ENCODE data around the gene ARPC5L. TPM values are rescaled to one million over a fixed set of nuclear protein-coding genes. Genes with fewer than 3 reads are reported as not detected.

Gene ARPC5L
- polyA plus RNA-seq, 4 donors: 38.9 to 55.7 (median 53.6) TPM

- Histone ChIP-seq H3K9me3 (ENCODE audit: control insufficient read depth in 2 of 2, insufficient read depth in 1 of 2, low read depth in 1 of 2, low read length in 1 of 2) (no peaks in the 10 kb centered on the region), H3K4me3 (ENCODE audit: low read depth in 1 of 3, low read length in 3 of 3) (no peak overlapping the region), H3K36me3 (ENCODE audit: control insufficient read depth in 3 of 3, insufficient read depth in 2 of 3, low read depth in 1 of 3, low read length in 3 of 3) (peaks cover 0 to 32% (median 18%) of the 10 kb centered on the region in 3 donors), H3K4me1 (ENCODE audit: control insufficient read depth in 3 of 3, insufficient read depth in 2 of 3, low read depth in 1 of 3, low read length in 2 of 3) (peaks cover 0 to 26% (median 0%) of the 10 kb centered on the region in 3 donors), H3K27me3 (ENCODE audit: control insufficient read depth in 3 of 3, insufficient read depth in 3 of 3, low read length in 3 of 3) (no peaks in the 10 kb centered on the region), H3K27ac (ENCODE audit: low read depth in 1 of 3, low read length in 2 of 3) (peak overlapping the region in 2 of 3 donors; percentile 59 to 94)
- WGBS, 3 donors: 13 to 49% (median 36%) methylated on average over 7 of the region's 7 CpGs
- DNase-seq (peak in 1 of 2 donors; percentile 85), FAIRE-seq (no peak)
Measured at GRCh38 chr9:124863371-124863871, 1.5 kb downstream of the ARPC5L start.

GRCh38 chr9:124868511-124869465, 6.9 kb downstream of the ARPC5L start:
- 0 to 1% (median 0%) methylated on average over 73 to 101 of the region's 101 CpGs for WGBS, 3 donors
- H3K27me3 ChIP-seq (ENCODE audit: control insufficient read depth in 3 of 3, insufficient read depth in 3 of 3, low read length in 3 of 3): no peaks in the 10 kb centered on the region
- H3K9me3 ChIP-seq (ENCODE audit: control insufficient read depth in 2 of 2, insufficient read depth in 1 of 2, low read depth in 1 of 2, low read length in 1 of 2): no peaks in the 10 kb centered on the region
- peak overlapping the region; percentile 95 to 98 (median 97) for H3K27ac ChIP-seq (ENCODE audit: low read depth in 1 of 3, low read length in 2 of 3)
- peak overlapping the region; percentile 92 to 97 (median 96) for H3K4me3 ChIP-seq (ENCODE audit: low read depth in 1 of 3, low read length in 3 of 3)
- H3K36me3 ChIP-seq (ENCODE audit: control insufficient read depth in 3 of 3, insufficient read depth in 2 of 3, low read depth in 1 of 3, low read length in 3 of 3): peaks cover 0 to 31% (median 2%) of the 10 kb centered on the region in 3 donors
- H3K4me1 ChIP-seq (ENCODE audit: control insufficient read depth in 3 of 3, insufficient read depth in 2 of 3, low read depth in 1 of 3, low read length in 2 of 3): peaks cover 0 to 22% (median 11%) of the 10 kb centered on the region in 3 donors
- no peak for FAIRE-seq
- DNase-seq: peak; percentile 88 to 95

- FAIRE-seq: no peak
- peak overlapping the region; percentile 51 to 98 (median 95) for H3K27ac ChIP-seq (ENCODE audit: low read depth in 1 of 3, low read length in 2 of 3)
- peak overlapping the region; percentile 92 to 97 (median 96) for H3K4me3 ChIP-seq (ENCODE audit: low read depth in 1 of 3, low read length in 3 of 3)
- DNase-seq: peak; percentile 44 to 73
- peaks cover 0 to 38% (median 2%) of the 10 kb centered on the region in 3 donors for H3K36me3 ChIP-seq (ENCODE audit: control insufficient read depth in 3 of 3, insufficient read depth in 2 of 3, low read depth in 1 of 3, low read length in 3 of 3)
- 0 to 1% (median 0%) methylated on average over 35 to 41 of the region's 41 CpGs for WGBS, 3 donors
- H3K27me3 ChIP-seq (ENCODE audit: control insufficient read depth in 3 of 3, insufficient read depth in 3 of 3, low read length in 3 of 3): no peaks in the 10 kb centered on the region
- no peaks in the 10 kb centered on the region for H3K9me3 ChIP-seq (ENCODE audit: control insufficient read depth in 2 of 2, insufficient read depth in 1 of 2, low read depth in 1 of 2, low read length in 1 of 2)
- H3K4me1 ChIP-seq (ENCODE audit: control insufficient read depth in 3 of 3, insufficient read depth in 2 of 3, low read depth in 1 of 3, low read length in 2 of 3): peaks cover 0 to 22% (median 11%) of the 10 kb centered on the region in 3 donors
Measured at GRCh38 chr9:124869466-124869985, 7.6 kb downstream of the ARPC5L start.

DNA sequence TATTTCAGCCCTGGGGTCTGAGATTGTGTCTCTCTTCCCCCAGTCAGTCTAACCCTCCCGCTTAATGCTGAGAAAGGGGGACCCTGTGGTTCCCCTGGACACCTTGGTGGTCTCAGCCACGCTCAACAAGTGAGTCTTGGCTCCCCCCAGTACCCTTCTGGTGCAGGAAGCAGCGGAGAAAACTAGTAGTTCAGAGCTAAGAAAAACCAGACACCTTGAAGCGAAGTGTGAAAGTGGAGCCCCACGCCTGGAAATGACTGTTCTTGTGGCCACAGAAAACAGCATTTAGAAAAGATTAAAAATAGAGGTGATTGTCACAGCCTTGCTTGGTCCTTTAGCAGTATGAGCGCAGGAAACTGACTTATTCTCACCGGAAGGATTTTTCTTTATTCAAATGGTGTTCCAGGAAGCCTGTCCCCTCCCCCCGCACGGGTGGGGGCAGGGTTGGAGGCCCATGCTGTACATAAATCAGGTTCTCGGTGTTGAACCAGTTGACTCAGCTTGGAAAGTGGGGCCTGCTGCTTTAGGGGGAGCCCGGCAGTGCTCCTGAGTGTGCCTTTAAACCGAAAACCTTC, 8.1 kb downstream of the ARPC5L start:
- FAIRE-seq (no peak), DNase-seq (peak; percentile 63 to 84)
- Histone ChIP-seq H3K36me3 (ENCODE audit: control insufficient read depth in 3 of 3, insufficient read depth in 2 of 3, low read depth in 1 of 3, low read length in 3 of 3) (peaks cover 4 to 44% (median 5%) of the 10 kb centered on the region in 3 donors), H3K27ac (ENCODE audit: low read depth in 1 of 3, low read length in 2 of 3) (peak overlapping the region; percentile 51 to 98 (median 95)), H3K9me3 (ENCODE audit: control insufficient read depth in 2 of 2, insufficient read depth in 1 of 2, low read depth in 1 of 2, low read length in 1 of 2) (no peaks in the 10 kb centered on the region), H3K4me1 (ENCODE audit: control insufficient read depth in 3 of 3, insufficient read depth in 2 of 3, low read depth in 1 of 3, low read length in 2 of 3) (peaks cover 0 to 22% (median 11%) of the 10 kb centered on the region in 3 donors), H3K27me3 (ENCODE audit: control insufficient read depth in 3 of 3, insufficient read depth in 3 of 3, low read length in 3 of 3) (no peaks in the 10 kb centered on the region), H3K4me3 (ENCODE audit: low read depth in 1 of 3, low read length in 3 of 3) (peak overlapping the region; percentile 92 to 97 (median 96))
- WGBS, 3 donors: 1 to 5% (median 2%) methylated on average over 12 of the region's 12 CpGs

GRCh38 chr9:124870723-124871122, 8.8 kb downstream of the ARPC5L start:
- Histone ChIP-seq H3K36me3 (ENCODE audit: control insufficient read depth in 3 of 3, insufficient read depth in 2 of 3, low read depth in 1 of 3, low read length in 3 of 3) (peaks cover 7 to 50% (median 10%) of the 10 kb centered on the region in 3 donors), H3K27me3 (ENCODE audit: control insufficient read depth in 3 of 3, insufficient read depth in 3 of 3, low read length in 3 of 3) (no peaks in the 10 kb centered on the region), H3K9me3 (ENCODE audit: control insufficient read depth in 2 of 2, insufficient read depth in 1 of 2, low read depth in 1 of 2, low read length in 1 of 2) (no peaks in the 10 kb centered on the region), H3K4me3 (ENCODE audit: low read depth in 1 of 3, low read length in 3 of 3) (peak overlapping the region in 2 of 3 donors; percentile 96 to 97), H3K4me1 (ENCODE audit: control insufficient read depth in 3 of 3, insufficient read depth in 2 of 3, low read depth in 1 of 3, low read length in 2 of 3) (peaks cover 0 to 22% (median 11%) of the 10 kb centered on the region in 3 donors), H3K27ac (ENCODE audit: low read depth in 1 of 3, low read length in 2 of 3) (peak overlapping the region; percentile 34 to 95 (median 51))
- no peak for FAIRE-seq
- no peak for DNase-seq
- 35 to 48% (median 45%) methylated on average over 6 of the region's 6 CpGs for WGBS, 3 donors

- Histone ChIP-seq H3K4me3 (ENCODE audit: low read depth in 1 of 3, low read length in 3 of 3) (peak overlapping the region in 1 of 3 donors; percentile 97), H3K9me3 (ENCODE audit: control insufficient read depth in 2 of 2, insufficient read depth in 1 of 2, low read depth in 1 of 2, low read length in 1 of 2) (no peaks in the 10 kb centered on the region), H3K36me3 (ENCODE audit: control insufficient read depth in 3 of 3, insufficient read depth in 2 of 3, low read depth in 1 of 3, low read length in 3 of 3) (peaks cover 7 to 55% (median 14%) of the 10 kb centered on the region in 3 donors), H3K27me3 (ENCODE audit: control insufficient read depth in 3 of 3, insufficient read depth in 3 of 3, low read length in 3 of 3) (no peaks in the 10 kb centered on the region), H3K4me1 (ENCODE audit: control insufficient read depth in 3 of 3, insufficient read depth in 2 of 3, low read depth in 1 of 3, low read length in 2 of 3) (peaks cover 0 to 22% (median 11%) of the 10 kb centered on the region in 3 donors), H3K27ac (ENCODE audit: low read depth in 1 of 3, low read length in 2 of 3) (peak overlapping the region in 2 of 3 donors; percentile 34 to 95)
- no peak for FAIRE-seq
- DNase-seq: no peak
- 72 to 76% (median 73%) methylated on average over 11 of the region's 11 CpGs for WGBS, 3 donors
Measured at GRCh38 chr9:124871156-124871561, 9.2 kb downstream of the ARPC5L start.

DNA sequence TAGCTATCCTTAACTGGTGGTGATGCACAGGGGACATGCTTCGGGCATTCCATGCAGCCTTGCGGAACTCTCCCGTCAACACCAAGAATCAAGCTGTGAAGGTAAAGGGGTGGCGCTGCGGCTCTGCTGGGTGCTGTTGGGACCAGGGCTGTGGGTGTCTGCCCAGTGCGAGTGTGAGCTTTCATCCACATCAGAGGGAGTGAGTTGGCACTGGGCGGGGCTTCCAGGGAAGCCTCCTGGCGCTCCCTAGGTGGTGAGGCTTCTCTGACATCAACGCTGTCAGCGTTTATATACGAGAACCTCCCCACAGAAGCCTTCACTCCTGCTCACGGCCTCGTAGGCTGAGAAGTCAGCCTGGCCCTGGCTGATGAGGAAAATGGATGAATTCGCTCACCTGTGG, 11.7 kb downstream of the ARPC5L start:
- no peaks in the 10 kb centered on the region for H3K27me3 ChIP-seq (ENCODE audit: control insufficient read depth in 3 of 3, insufficient read depth in 3 of 3, low read length in 3 of 3)
- FAIRE-seq: no peak
- no peak overlapping the region for H3K27ac ChIP-seq (ENCODE audit: low read depth in 1 of 3, low read length in 2 of 3)
- peaks cover 0 to 17% (median 11%) of the 10 kb centered on the region in 3 donors for H3K4me1 ChIP-seq (ENCODE audit: control insufficient read depth in 3 of 3, insufficient read depth in 2 of 3, low read depth in 1 of 3, low read length in 2 of 3)
- no peak overlapping the region for H3K4me3 ChIP-seq (ENCODE audit: low read depth in 1 of 3, low read length in 3 of 3)
- no peaks in the 10 kb centered on the region for H3K9me3 ChIP-seq (ENCODE audit: control insufficient read depth in 2 of 2, insufficient read depth in 1 of 2, low read depth in 1 of 2, low read length in 1 of 2)
- 85 to 87% (median 87%) methylated on average over 14 of the region's 14 CpGs for WGBS, 3 donors
- H3K36me3 ChIP-seq (ENCODE audit: control insufficient read depth in 3 of 3, insufficient read depth in 2 of 3, low read depth in 1 of 3, low read length in 3 of 3): peaks cover 9 to 76% (median 14%) of the 10 kb centered on the region in 3 donors
- DNase-seq: no peak

- FAIRE-seq (no peak), DNase-seq (no peak)
- H3K9me3 ChIP-seq (ENCODE audit: control insufficient read depth in 2 of 2, insufficient read depth in 1 of 2, low read depth in 1 of 2, low read length in 1 of 2): no peaks in the 10 kb centered on the region
- H3K4me1 ChIP-seq (ENCODE audit: control insufficient read depth in 3 of 3, insufficient read depth in 2 of 3, low read depth in 1 of 3, low read length in 2 of 3): peaks cover 0 to 14% (median 11%) of the 10 kb centered on the region in 3 donors
- H3K27me3 ChIP-seq (ENCODE audit: control insufficient read depth in 3 of 3, insufficient read depth in 3 of 3, low read length in 3 of 3): no peaks in the 10 kb centered on the region
- peaks cover 11 to 89% (median 14%) of the 10 kb centered on the region in 3 donors for H3K36me3 ChIP-seq (ENCODE audit: control insufficient read depth in 3 of 3, insufficient read depth in 2 of 3, low read depth in 1 of 3, low read length in 3 of 3)
- H3K27ac ChIP-seq (ENCODE audit: low read depth in 1 of 3, low read length in 2 of 3): no peak overlapping the region
- WGBS, 3 donors: 92 to 94% (median 94%) methylated on average over 4 to 6 of the region's 6 CpGs
- no peak overlapping the region for H3K4me3 ChIP-seq (ENCODE audit: low read depth in 1 of 3, low read length in 3 of 3)
Measured at GRCh38 chr9:124875501-124875900, 13.6 kb downstream of the ARPC5L start.
